RWPE1 (cell line): ENCODE data around the gene ZFYVE28.

Source experiments
- CTCF ChIA-PET: fragments of 350-600 bp; sonication (Branson Sonifier 250); formaldehyde crosslinking; extraction: SDS; loops from one replicate; lab custom pipeline; 2021; lab: Yijun Ruan, JAX
- POLR2A ChIA-PET: fragments of 400-600 bp; formaldehyde crosslinking; extraction: SDS; loops from one replicate; lab custom pipeline; 2020; ENCODE audit warnings: antibody characterized with exemption; ENCODE audit not compliant: low non-redundant PET; lab: Yijun Ruan, JAX
- DNase-seq: peaks from one replicate; pipeline ENCODE4 v3.0.0; 2012; ENCODE audit warnings: low spot score
- H3K27ac ChIP-seq: fragments of 450-650 bp; 2 replicates; pipeline ENCODE4 v1.5.1; 2017
- TF ChIP-seq, protein P1 (sequence below): fragments of 450-650 bp; conservative IDR thresholded peaks from 2 replicates; pipeline ENCODE4 v1.5.1; 2017; ENCODE audit warnings: low read depth, mild to moderate bottlenecking

Gene ZFYVE28

DNA sequence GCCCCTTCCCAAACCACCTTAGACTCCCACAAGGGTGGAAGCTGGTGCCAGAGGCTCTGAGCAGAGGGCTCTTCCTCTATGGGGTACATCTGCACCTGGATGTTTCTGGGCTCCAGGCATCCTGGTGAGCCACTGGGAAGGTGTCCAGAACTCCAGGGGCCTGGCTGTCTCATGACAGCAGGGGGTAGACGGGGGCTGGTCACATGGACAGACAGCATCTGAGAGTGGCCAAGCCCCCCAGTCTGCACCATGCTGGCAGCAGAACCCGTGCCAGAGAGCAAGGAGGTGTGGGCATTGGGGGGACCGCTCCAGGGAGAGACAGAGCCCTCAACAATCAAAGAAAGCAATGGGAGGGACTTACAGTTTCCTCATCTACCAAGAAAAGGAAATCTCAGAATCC lies 39.5 kb downstream of the ZFYVE28 start:
- POLR2A ChIA-PET: no interaction called here
- CTCF ChIA-PET: no interaction called here
- H3K27ac ChIP-seq: no peak overlapping the region
- DNase-seq: no peak
- TF ChIP-seq, protein P1, sequence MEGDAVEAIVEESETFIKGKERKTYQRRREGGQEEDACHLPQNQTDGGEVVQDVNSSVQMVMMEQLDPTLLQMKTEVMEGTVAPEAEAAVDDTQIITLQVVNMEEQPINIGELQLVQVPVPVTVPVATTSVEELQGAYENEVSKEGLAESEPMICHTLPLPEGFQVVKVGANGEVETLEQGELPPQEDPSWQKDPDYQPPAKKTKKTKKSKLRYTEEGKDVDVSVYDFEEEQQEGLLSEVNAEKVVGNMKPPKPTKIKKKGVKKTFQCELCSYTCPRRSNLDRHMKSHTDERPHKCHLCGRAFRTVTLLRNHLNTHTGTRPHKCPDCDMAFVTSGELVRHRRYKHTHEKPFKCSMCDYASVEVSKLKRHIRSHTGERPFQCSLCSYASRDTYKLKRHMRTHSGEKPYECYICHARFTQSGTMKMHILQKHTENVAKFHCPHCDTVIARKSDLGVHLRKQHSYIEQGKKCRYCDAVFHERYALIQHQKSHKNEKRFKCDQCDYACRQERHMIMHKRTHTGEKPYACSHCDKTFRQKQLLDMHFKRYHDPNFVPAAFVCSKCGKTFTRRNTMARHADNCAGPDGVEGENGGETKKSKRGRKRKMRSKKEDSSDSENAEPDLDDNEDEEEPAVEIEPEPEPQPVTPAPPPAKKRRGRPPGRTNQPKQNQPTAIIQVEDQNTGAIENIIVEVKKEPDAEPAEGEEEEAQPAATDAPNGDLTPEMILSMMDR: no peak

DNA sequence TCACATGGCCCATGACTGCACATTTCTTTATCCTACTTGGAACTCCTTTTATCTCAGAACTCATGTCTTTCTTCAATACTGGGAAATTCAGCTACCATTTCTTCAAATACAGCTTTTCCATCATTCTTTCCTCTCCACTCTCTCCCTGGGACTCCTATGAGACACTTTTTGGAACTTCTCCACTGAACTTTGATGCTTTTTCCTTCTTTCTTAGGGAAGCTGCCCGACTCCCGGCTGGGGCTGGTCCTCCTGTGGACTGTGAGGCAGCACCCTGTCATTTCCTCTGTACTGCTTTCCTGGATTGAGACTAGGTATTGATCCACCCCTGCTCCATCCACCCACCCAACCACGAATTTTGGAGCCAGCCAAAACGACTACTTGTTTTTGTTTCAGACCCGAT lies 40.0 kb downstream of the ZFYVE28 start:
- ChIA-PET POLR2A (no interaction called here), CTCF (no interaction called here)
- no peak overlapping the region for H3K27ac ChIP-seq
- no peak for DNase-seq
- TF ChIP-seq, protein P1: no peak

DNA sequence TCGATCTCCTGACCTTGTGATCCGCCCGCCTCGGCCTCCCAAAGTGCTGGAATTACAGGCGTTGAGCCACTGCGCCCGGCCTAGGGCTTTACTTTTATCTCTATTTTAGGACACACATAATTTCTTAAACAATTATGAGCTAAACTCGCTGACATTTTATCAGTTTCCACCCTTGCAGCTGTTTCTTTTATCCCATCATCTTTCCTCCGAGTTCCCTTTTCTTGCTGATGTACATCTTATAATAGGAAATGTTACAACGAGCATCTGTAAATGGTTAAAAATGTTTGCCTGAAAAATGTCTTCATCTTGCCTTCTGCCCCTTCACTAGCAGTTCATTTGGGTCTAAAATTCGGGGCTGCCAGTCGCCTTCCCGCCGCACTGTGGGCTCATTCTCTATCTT lies 41.2 kb downstream of the ZFYVE28 start:
- TF ChIP-seq, protein P1: no peak
- ChIA-PET POLR2A (no interaction called here), CTCF (no interaction called here)
- no peak for DNase-seq
- no peak overlapping the region for H3K27ac ChIP-seq

DNA sequence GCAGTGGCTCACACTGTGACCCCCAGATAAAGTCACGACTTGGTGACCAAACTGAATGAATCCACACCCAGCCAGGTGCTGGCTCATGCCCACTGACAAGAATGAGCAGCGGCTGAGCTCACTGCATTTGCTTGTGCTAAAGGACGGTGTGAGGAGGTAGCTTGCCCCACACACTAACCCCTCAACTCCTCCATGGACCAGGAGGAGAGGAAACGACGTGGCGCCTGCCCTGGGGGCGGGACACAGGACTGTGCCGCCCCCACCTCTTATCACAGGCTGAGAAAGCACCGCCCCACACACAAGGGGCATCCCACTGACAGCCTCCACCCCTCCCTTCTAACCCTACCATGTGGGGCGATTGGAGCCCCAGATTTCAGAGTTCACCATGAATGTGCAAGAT lies 43.0 kb downstream of the ZFYVE28 start:
- DNase-seq: no peak
- H3K27ac ChIP-seq: no peak overlapping the region
- TF ChIP-seq, protein P1: no peak
- POLR2A ChIA-PET: no interaction called here
- CTCF ChIA-PET: no interaction called here

DNA sequence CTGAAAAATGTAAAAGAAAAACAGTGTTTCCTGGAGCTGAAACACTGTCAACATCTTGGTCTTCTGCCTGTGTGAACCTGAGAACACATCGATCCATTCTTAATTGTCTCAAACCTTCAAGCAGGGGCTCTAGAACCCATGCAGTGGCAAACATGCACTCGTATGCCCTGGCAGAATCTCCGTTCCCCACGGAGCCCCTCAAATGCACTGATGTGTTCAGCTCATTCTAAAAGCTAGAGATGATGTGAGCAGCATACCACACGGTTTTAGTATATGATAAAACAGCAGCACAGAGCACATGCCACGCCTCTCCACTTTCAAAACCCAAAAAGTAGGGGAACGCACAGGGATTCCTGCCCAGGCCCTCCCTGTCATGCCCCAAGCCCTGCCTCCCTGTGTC lies 44.9 kb downstream of the ZFYVE28 start:
- TF ChIP-seq, protein P1: no peak
- no peak for DNase-seq
- no peak overlapping the region for H3K27ac ChIP-seq
- POLR2A ChIA-PET: no interaction called here
- CTCF ChIA-PET: interaction anchor here (0.5 kb wide), 1 partner anchor 97 kb away, joined by 3 read pairs; no protein-coding TSS in a partner anchor

DNA sequence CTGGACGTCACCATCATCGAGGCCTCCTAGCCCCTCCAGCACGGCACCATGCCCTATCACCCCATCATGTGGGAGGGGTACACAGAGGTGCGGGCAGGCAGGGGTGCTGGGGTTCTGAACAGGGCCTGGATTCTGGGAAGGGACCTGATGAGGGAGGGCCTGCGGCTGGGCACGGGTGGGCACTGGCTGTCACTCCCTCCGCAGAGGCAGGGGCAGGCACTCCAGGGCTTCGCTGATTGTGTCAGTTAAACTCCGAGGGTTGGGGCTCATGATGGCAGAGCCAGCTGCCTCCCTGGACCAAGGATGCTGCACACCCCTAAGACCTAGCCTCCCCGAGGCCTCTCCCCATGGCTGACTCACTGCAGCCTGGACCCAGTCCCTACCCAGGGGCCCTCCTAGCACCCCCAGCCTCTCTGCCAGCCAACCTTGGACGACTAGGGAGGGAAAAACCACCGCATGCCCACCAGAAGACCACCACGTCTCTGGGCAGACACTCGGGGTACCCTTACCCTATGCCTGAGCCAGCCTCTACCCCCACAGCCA lies 45.9 kb downstream of the ZFYVE28 start:
- TF ChIP-seq, protein P1: no peak
- no peak overlapping the region for H3K27ac ChIP-seq
- POLR2A ChIA-PET: no interaction called here
- CTCF ChIA-PET: no interaction called here
- no peak for DNase-seq
